Activated CD8-positive, alpha-beta memory T cell treated with anti-CD3 and anti-CD28 coated beads for 4 hours (primary cell): Measurements from ENCODE around the gene KCTD5.

Experiments used
- DNase-seq, 2 donors: peaks; one replicate each; pipeline ENCODE4 v3.0.0-alpha.2; 2020; ENCODE audit warnings: low read depth in 2 of 2

Gene KCTD5

DNA sequence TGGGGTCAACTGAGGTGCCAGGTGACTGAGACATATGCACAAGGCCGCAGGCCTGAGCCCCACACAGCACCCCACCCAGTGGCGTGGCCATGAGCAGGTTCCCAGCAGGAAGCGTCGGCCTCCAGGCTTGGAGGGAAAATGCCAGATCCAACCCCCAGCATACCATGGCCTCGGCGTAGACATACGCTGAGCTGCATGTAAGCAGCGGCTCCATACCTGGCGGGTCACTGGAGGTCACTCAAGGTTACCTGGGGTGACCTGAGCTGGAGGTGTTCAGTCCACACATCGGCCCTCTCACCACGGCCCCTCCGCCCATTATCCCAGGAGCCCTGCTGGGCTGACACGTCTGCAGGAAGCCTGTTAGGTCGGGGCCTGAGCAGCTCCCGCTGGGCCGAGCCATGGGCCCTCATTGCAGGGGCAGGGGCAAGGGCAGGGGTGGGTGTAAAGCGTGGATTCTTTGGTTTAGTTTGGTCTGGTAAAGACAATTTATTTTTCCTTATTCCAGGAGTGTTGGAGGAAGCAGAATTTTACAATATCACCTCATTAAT lies 15.2 kb downstream of the KCTD5 start:
- no peak for DNase-seq

DNA sequence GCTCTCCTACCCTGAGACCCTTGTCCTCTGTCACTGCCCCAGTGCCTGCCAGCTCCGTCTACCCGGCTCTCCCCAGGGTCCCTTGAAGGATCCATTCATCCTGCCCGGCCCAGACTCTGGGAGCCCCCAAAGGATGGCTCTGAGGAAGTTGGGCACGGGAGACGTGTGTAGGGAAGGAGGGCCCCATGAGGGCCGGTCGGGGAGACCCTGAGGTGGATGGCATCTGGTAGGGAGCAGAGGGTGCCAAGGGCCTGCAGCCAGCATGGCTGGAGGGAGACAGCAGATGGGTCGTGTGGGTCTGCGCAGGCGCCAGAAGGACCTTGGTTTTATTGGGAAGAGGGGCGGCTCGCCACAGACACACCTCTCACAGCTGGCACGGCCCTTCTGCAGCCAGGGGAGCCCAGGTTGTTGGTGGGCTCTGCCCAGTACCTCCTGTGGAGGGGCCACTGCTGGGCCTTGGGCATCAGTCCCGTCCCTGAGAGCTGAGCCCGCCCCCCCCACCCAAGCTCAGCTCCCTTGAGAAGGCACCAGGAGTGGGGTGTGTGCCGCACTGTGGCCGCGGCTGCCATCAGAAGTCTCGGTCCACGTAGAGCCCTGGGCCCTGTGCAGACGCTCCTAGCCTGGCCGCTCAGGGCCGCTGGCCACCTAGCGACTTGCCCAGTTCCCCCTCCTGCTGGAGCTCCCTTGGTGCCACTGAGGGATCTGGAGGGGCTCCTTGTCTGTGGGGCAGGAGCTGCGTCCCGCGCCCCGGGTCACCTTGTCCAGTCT lies 16.0 kb downstream of the KCTD5 start:
- no peak for DNase-seq

DNA sequence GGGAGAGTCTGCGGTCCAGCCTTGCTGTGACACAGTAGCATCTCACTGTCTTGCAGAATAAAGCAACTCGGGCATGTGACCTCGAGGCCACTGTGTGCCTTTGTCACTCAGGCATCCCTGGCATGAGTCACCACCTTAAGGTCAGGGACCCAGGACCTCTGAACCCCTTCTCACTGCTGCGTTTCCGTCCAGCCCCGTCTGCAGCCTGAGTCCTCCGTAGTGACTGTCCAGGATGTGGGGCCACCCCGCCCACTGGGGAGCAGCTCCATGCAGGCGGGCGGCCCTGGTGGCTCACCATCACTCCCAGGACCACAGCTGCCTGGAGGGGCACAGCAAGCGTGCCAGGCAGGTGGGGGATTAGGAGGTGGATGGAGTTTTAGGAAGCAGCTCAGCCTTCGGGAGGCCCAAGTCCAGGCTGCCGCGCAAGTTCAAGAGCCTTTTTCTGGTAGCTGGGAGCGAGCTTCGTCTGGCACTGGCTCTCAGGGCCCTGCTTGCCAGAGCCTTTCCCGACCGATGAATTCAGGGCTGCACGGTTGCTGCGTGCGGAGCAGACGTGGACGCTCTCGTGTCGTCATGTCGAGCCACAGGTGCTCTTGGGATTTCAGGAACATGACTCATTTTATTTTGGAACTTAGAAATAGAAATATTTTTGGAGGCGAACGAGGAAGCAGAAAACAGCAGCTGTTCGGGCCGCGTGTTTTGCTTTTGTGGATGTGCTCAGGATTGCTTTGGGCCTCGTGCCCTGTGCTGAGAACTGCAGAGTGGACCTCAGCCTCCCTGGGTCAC lies 16.8 kb downstream of the KCTD5 start:
- no peak for DNase-seq

DNA sequence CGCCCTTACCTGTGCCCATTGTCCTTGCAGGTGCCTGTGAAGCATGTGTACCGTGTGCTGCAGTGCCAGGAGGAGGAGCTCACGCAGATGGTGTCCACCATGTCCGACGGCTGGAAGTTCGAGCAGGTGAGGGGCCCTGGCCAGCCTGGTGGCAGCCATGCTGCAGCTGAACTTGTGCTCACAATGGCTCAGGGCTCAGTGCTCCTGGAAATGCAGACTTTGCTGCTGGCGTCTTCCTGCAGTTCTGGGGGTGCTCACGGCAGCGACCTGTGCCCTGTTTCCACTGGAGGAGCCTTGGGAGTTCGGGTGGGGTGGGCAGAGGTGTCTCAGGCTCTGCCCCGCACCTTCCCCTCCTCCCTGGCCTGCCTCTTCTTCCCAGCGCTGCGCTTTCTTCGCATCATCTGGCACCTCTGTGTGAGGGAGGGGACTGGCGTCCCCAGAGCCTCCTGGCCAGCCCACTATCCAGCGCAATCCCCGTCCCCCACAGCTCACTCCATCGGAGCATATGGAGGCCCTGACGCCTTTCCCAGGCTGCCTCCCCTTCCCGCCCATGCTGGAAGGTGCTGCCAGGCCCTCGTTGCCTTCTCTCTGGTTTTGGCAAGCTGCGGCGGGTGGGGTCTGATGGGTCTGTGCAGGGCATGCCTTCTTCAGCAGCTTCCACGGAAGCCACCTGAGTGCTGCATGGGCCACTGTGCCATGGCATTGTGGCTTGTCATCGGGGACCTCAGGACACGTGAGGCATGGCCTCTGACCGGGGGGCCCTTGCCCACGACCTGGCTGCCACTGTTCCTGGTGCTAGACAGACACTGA lies 17.7 kb downstream of the KCTD5 start:
- no peak for DNase-seq

DNA sequence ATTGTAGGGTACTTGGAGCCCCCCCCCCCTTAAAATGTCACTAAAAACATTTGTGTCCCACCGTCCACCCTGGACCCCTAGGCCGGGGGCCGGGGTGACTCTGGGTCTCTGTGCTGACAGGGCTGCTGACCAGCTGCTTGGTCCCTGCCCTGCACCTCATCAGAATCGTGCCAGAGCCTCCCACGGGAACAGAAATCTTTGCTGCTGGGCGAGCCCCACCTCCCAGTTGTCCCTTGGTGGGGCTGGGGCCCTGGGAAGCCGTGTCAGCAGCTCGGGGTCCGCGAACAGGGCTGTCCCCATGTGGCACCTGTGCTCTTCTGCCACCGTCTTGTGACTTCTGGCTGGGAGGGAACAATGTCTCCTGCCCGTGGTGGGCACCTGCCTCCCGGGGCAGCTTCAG lies 18.5 kb downstream of the KCTD5 start:
- DNase-seq = no peak

DNA sequence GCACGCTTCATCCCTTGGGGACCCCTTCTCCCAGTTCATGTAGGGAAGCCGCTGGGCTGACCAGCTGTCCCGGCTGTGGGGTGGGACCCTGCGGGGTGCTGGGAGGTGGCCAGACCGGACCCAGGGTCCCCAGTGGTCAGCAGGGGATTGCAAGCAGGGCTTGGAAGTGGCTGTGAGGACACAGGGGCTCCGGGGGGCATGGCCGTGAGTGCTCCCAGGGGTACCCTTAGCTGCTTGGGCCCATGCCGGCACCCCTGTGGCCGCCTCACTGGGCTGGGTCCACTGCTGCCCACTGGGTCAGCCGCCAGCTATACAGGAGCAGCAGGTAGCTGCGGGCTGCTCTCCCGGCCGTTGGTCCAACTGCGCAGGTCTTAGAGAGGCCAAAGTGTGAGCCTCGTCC lies 18.9 kb downstream of the KCTD5 start:
- no peak for DNase-seq

DNA sequence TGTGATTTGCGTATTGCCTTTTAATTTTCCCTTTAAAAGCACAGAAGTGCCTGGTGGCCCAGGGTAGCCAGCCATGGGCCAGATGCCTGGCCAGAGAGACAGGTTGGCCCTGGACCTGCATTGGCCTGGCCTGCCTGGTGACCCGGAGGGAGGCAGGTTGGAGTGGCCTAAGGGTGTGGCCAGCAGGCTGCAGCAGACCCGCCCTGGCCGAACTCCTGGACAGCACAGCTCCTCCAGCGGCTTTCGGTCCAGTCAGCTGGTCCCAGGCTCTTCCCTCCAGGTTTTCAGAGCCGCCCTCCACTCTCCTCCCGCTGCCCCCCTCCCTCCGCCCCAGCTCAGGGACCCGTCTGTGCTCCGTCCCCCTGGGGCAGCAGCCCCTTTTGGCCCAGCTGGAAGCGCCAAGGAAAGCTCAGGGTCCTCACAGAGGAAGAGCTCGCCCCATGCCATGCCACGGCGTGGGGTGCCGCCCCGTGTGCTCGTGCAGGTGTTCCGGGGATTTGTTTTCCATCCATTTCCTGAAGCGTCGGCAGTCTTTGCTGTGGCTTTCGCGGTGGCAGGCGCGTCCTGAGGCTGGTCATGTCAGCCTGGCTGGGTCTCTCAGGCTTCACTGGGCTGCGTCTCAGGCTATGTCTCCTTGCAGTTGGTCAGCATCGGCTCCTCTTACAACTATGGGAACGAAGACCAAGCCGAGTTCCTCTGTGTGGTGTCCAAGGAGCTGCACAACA lies 19.6 kb downstream of the KCTD5 start:
- DNase-seq = no peak

DNA sequence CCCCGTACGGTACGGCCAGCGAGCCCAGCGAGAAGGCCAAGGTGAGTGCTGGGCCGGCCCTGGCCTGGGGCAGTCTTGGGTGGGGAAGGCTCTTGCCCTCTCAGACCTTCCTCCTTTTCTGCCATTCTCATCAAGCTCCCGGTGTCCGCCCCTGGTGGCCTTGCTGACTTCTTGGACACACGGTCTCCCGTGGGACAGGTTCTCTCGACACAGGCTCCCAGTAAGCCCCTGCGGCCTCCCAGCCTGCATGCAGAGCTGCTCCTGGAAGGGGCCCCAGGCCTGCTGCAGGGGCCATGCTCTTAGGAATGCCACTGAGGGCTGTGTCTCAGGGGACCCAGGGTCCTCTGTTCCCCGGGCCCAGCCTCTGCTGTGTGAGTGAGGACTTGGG lies 20.1 kb downstream of the KCTD5 start:
- no peak for DNase-seq

DNA sequence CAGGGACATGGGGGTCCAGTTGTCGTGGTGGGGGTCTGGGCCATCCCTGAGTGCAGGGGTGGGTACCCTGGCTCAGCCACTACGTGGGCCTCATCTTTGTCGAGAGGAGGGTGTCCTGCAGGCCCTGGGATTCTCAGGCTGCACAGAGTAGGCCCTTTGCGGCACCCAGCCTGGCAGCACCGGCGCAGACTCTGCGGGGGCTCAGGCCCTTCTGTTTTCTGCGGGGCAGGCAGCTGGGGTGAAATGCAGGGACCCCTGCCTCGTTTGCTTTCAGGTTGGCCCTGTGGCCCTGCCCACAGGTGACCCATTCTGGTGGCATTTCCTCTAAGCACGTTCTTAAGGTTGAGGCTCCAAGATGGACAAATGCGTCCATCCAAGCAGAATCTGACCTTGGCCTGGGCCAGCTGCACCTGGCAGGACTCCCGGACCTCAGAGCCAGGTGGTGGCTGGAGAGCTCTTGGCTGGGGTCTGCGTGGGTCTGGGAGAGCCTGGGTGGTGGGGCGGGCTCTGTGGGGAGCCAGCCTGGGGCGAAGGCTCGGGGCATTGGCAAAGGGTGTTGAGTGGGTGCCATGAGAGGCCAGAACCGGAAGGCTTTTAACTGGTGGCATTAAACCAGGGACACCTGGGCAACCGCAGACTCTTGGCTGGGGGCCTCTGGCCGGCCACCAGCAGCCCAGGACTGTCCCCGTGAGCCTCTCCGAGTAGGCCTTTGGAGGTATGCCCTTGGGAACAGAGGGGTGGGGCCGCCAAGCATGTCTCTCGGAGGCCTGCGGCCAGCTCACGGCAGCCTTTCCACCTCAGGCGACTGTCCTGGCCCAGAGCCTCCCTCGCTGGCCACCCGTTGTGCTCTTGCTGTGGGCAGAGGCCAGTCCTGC lies 20.8 kb downstream of the KCTD5 start:
- DNase-seq = no peak

DNA sequence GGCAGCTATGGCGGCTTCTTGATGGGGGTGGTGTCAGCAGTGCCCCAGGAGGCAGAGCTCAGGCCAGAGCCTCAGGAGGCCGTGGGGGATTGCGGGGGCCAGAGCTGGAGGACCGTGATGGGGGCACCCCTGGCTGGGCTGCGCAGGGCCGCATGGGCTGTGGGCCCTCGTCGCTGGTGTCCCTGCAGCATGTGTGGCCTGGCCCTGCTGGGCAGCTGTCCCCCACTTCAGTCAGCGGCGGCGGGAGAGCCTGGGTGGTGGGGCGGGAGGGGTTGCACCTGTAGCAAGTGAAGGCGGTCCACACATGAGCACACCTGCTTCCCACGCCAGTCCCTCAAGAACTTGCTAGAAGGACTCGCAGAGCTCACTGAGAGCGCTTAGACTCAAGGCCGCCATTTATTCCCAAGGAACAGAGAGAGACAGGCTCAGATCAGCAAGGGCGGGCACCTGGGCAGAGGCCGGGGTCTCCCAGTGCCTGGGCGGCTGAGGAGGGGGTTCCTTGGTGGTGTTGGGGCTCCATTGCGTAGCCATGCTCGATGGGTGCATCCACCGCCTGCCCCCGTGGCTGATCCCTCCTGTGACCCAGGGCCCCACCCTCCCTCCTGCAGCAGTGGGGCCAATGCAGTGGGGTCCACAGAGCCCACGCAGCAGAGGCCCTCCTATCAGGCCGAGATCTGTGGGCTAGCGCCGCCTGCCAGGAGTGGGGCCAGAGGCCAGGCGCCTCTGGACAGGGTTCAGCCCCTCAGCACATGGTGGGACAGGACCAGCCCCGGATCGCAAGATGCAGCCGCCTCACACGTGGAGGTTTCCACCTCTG lies 22.1 kb downstream of the KCTD5 start:
- DNase-seq = no peak

DNA sequence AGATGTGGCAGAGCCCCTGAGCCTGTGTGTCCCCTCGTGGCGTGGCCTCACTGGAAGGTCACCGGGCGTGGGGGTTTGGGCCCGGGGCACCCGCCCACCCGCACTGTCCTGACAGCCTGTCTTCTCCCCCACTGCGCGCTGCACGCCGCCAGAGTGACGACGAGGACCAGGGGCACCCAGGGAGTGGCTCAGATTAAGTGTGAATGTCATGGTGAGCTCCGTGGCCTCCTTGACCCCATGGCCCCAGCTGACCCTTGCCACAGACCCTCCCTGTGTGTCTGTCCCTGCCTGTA lies 22.6 kb downstream of the KCTD5 start:
- no peak for DNase-seq

DNA sequence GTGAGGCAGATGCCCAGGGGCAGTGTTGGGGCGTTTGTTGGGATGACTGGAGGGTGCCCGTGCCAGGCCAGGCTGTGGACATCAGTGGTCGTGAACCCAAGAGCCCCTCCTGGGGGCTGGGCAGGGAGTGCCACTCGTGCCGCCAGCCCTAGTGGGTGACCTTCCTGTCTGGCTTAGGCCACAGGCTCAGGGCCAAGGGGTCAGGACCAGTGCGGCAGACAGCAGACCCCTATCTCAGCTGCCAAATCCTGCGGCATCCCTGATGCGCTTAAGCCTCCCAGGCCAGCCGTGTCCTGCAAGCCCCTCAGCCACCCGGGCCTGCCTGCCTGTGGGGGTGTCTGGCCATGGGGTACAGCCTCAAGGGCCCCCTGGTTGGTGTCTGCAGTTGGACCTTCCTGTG lies 23.0 kb downstream of the KCTD5 start:
- DNase-seq = no peak

DNA sequence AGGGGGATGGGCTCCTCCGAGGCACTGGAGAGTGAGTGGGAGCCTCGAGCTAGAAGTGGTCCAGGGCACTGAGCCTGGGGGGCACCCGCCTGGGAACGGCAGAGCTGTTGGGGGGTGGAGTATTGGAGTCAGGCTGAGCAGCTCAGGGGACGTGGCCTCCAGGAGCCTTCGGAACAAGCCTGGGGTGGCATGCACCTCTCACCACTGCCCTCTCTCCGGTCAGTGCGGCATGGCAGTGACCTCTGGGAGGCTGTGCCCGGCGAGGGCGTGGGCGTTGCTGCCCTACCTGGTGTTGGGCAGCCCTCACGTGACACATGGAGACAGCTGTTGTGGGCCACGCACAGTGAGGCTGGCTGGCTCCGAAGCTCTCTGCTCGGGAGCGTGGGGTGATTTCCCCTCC lies 23.8 kb downstream of the KCTD5 start:
- DNase-seq = no peak

DNA sequence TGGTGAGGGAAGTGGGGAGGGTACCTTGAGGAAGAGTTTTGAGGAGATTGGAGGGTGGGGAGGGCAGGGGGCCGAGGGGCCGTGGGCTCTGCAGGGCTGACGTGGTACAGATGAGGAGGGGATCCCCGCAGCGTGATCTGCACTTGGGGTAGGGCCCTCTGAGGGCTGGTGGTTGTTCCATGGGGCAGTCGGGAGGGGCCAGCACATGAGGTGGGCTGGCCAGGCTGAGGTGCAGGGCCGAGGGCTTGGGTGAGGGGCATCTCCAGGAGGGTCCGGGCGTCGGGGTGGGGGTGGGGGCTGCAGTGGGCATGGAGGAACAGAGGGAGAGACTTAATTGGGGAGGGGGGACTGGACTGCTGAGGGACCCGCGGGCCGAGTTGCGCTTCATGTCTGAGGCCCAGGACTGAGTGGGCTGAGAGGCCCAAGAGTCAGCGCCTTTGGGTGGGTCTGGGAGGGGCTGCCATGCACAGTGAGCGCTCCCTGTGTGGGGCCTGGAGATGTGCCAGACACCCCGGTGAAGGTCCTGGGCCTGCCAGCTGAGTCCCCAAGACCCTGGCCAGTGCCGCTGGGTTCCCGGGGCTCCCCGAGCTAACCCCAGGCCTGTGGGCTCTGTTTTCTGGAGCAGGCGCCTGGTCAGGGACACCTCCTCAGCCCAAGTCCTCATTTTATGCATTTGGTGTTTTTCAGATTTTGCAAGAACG lies 24.4 kb downstream of the KCTD5 start:
- no peak for DNase-seq

DNA sequence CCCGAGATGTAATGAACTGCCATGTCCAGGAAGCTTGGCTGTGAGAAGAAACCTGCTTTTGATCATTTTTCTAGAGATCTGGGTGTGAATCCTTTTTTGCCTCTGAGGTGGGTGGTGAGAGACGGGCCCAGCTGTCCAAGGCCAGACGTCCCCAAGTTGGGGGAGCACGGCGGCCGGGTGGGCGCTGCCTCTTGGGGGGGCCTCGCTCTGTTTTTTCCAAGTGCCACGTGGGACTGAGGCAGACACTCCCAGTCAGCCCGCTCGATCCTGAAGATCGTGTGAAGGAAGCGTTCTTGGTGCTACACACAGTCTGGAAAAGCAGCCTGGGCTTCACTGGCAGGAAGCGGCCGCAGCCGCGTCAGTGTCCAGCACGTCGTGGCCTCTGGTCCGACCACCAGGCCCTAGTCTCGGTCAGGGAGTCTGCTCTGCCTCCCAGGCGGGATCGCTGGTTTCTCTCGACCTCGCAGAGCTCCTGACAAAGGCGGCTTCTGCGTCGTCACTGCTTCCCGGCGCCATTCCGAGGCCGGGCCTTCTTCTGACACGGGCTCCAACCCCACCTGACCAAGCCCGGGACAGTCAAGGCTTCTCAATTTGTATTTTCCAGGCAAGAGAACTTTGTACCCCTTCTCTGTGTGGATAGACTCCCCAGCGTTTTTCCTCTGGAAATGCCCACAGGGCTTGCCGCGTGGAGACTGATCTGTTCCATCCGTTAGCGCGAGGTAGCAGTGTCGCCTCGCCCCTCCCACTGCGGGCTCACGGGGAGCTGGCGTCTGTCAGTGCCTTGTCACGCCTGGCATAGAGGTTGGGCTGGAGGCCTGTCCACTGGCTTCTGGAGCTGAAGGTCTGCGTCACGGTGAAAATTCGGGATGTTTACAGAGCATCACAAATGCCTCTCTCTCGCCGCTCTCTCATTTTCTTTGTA lies 25.3 kb downstream of the KCTD5 start:
- DNase-seq = no peak

DNA sequence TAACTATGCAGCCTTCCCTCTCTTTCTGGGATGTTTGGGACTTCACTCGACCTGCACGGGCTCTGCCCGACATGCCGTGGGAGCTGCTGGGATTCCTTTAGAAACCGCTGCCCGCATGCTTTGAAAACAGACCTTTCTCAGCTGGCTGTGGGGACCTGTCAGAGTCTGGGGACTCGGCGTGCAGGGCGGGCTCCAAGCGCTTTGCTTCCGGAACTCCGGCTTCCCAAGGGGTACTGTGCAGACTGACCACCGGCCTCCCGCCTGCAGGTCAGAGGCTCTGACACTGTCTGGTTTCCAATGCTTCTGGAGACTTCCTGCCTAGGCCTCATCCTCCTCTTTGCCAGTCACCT lies 25.9 kb downstream of the KCTD5 start:
- DNase-seq = no peak

DNA sequence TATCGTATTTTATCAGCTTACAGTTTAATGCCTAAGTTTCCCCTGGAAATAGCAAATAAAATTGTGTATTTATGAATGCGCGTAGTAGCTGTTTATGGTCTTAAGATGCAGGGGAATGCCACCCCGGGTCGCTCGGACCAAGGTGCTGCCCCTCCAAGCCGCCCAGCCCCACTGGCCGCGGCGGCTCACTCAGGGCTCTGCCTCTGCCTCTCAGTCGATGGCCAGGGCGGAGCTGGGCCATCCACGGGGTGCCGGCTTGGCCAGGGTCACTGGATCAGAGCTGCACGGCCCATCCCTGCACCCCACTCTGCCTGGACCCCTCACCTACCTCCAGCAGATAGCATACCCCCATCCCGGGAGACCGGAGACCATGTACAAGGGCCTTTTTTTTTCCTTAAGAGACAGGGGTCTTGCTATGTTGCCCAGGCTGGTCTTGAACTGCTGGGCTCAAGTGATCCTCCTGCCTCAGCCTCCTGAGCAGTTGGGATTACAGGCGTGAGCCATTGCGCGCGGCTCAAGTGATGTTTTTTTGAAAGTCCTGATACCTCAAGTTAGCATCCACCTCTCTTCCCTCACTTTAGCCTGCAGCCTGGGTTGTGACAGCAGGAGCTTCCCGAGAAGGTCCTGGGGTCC lies 26.7 kb downstream of the KCTD5 start:
- DNase-seq = no peak

DNA sequence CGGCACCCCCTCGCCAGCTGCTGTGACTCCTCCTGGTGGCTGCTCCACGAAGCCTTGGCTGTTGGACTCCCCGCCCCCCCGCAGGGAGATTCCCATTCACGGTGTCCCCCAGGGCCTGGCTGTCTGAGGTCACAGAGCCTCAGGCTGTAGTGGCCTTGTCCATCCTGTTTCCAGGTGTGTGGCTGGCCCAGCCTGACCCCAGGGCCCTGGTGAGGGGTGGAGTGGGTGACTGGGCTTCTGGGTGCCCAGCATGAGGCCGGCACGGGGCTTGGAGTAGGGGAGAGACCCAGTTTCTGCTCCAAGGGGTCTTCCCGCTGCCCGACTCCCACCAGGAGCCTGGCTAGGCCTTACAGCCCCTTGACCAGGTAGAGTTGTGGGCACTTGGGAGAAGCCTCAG lies 27.3 kb downstream of the KCTD5 start:
- DNase-seq = no peak
